SU-DHL-6 (cell line): ENCODE data around the gene ST8SIA5.

Experiments used
- EZH2phosphoT487 ChIP-seq: fragments of 200-600 bp; sonication (generic), shearing (Covaris generic); conservative IDR thresholded peaks from 2 replicates; pipeline ENCODE4 v1.6.1; 2018; ENCODE audit warnings: mild to moderate bottlenecking, antibody characterized with exemption, low read length, moderate library complexity, mixed read lengths
- TF ChIP-seq, protein P1 (sequence below): fragments of 200-600 bp; sonication (generic); IDR thresholded peaks from one replicate; pipeline ENCODE4 v1.5.1; 2017; ENCODE audit warnings: antibody characterized with exemption, mild to moderate bottlenecking, low read length, moderate library complexity; ENCODE audit not compliant: insufficient read depth, poor library complexity, severe bottlenecking

DNA sequence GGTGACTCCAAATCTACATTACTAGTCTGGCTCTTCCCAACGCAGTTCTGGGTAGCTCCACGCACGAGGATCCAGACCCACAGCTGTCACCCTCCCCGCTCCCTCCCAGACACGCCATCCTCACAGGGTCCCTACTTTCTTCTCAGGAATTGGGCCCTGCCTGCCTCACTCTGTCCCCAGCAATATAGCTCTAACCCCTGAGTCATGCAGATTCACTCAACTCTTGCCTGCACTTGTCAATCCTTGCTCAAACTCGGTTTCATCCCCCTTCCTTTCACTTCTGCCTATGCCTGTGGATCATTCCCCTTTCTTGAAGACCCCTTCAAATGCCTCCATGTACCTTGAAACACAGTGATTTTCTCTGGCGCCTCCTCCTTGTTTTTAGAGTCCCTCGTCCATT lies 5.0 kb downstream of the ST8SIA5 start:
- TF ChIP-seq, protein P1, sequence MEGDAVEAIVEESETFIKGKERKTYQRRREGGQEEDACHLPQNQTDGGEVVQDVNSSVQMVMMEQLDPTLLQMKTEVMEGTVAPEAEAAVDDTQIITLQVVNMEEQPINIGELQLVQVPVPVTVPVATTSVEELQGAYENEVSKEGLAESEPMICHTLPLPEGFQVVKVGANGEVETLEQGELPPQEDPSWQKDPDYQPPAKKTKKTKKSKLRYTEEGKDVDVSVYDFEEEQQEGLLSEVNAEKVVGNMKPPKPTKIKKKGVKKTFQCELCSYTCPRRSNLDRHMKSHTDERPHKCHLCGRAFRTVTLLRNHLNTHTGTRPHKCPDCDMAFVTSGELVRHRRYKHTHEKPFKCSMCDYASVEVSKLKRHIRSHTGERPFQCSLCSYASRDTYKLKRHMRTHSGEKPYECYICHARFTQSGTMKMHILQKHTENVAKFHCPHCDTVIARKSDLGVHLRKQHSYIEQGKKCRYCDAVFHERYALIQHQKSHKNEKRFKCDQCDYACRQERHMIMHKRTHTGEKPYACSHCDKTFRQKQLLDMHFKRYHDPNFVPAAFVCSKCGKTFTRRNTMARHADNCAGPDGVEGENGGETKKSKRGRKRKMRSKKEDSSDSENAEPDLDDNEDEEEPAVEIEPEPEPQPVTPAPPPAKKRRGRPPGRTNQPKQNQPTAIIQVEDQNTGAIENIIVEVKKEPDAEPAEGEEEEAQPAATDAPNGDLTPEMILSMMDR: no peak
- TF ChIP-seq EZH2phosphoT487: no peak
